Neuronal stem cell (in vitro differentiated cells): ENCODE data around the gene VPS37B.
A peak's percentile ranks its signal among the peaks of the same experiment; 100 is the strongest.

ENCODE experiments used
- DNase-seq: peaks from one replicate; pipeline ENCODE4 v3.0.0-alpha.2; 2013; ENCODE audit warnings: low spot score
- H2AFZ ChIP-seq: one replicate; pipeline ENCODE4 v1.6.1; 2013; ENCODE audit warnings: mild to moderate bottlenecking, low read length, inconsistent platforms
- H2AK5ac ChIP-seq: 2 replicates; pipeline ENCODE4 v1.6.1; 2013; ENCODE audit warnings: low read depth, mild to moderate bottlenecking, inconsistent platforms, low read length, moderate library complexity, mixed read lengths
- H2BK120ac ChIP-seq: 2 replicates; pipeline ENCODE4 v1.6.1; 2013; ENCODE audit warnings: low read depth, mild to moderate bottlenecking, inconsistent platforms, low read length, moderate library complexity, mixed read lengths
- H2BK12ac ChIP-seq: one replicate; pipeline ENCODE4 v1.6.1; 2013; ENCODE audit warnings: low read length, inconsistent platforms
- H2BK15ac ChIP-seq: 2 replicates; pipeline ENCODE4 v1.6.1; 2013; ENCODE audit warnings: mild to moderate bottlenecking, low read length, inconsistent platforms, mixed read lengths
- H2BK5ac ChIP-seq: one replicate; pipeline ENCODE4 v1.6.1; 2013; ENCODE audit warnings: inconsistent platforms, mild to moderate bottlenecking, low read length, moderate library complexity
- H3K14ac ChIP-seq: one replicate; pipeline ENCODE4 v1.6.1; 2013; ENCODE audit warnings: low read length, inconsistent platforms
- H3K18ac ChIP-seq: 2 replicates; pipeline ENCODE4 v1.6.1; 2013; ENCODE audit warnings: low read length, inconsistent platforms
- H3K23ac ChIP-seq: 2 replicates; pipeline ENCODE4 v1.6.1; 2013; ENCODE audit warnings: low read depth, mild to moderate bottlenecking, mixed read lengths, low read length, inconsistent platforms; ENCODE audit not compliant: poor library complexity
- H3K27ac ChIP-seq: replicated peaks from 3 replicates; pipeline ENCODE4 v1.5.1; 2013; ENCODE audit warnings: low read length, inconsistent platforms
- H3K27me3 ChIP-seq, 3 experiments: 2 replicates each; pipeline ENCODE4 v1.6.1; 2013; ENCODE audit warnings: low read length in 3 of 3, mild to moderate bottlenecking in 2 of 3, inconsistent platforms in 1 of 3, low read depth in 1 of 3, mixed read lengths in 1 of 3, moderate library complexity in 1 of 3; ENCODE audit not compliant: control insufficient read depth in 3 of 3, insufficient read depth in 3 of 3
- H3K36me3 ChIP-seq, 2 donors: replicated peaks in 1 of 2; 2 replicates each; pipeline ENCODE4 v1.6.1; 2013; ENCODE audit warnings: low read length in 2 of 2; ENCODE audit not compliant: control insufficient read depth in 2 of 2, insufficient read depth in 2 of 2
- H3K4ac ChIP-seq: 2 replicates; pipeline ENCODE4 v1.6.1; 2013; ENCODE audit warnings: inconsistent platforms, mild to moderate bottlenecking, low read length, moderate library complexity
- H3K4me1 ChIP-seq, 2 donors: 1 replicate in 1 of 2; 2 replicates in 1 of 2; pipeline ENCODE4 v1.6.1; 2013; ENCODE audit warnings: low read length in 2 of 2, low read depth in 1 of 2; ENCODE audit not compliant: control insufficient read depth in 2 of 2, insufficient read depth in 1 of 2
- H3K4me2 ChIP-seq: one replicate; pipeline ENCODE4 v1.6.1; 2013; ENCODE audit warnings: mild to moderate bottlenecking, low read length, inconsistent platforms; ENCODE audit not compliant: insufficient read depth, poor library complexity, severe bottlenecking
- H3K4me3 ChIP-seq, 2 donors: 2 replicates each; pipeline ENCODE4 v1.5.1; 2013; ENCODE audit warnings: low read length in 2 of 2, mild to moderate bottlenecking in 2 of 2, inconsistent platforms in 1 of 2, moderate library complexity in 1 of 2
- H3K79me1 ChIP-seq: one replicate; pipeline ENCODE4 v1.6.1; 2013; ENCODE audit warnings: low read depth, mild to moderate bottlenecking, inconsistent platforms, low read length, moderate library complexity
- H3K9ac ChIP-seq: one replicate; pipeline ENCODE4 v1.6.1; 2013; ENCODE audit warnings: mild to moderate bottlenecking, low read depth, low read length, inconsistent platforms; ENCODE audit not compliant: poor library complexity
- H3K9me3 ChIP-seq, 2 donors: replicated peaks in 1 of 2; 2 replicates each; pipeline versions ENCODE3 to v1.6.1; 2013; ENCODE audit warnings: low read length in 2 of 2, mild to moderate bottlenecking in 2 of 2, inconsistent platforms in 1 of 2, low read depth in 1 of 2, mixed read lengths in 1 of 2, moderate library complexity in 1 of 2; ENCODE audit not compliant: control insufficient read depth in 2 of 2, insufficient read depth in 1 of 2
- H4K8ac ChIP-seq: one replicate; pipeline ENCODE4 v1.6.1; 2013; ENCODE audit warnings: low read depth, mild to moderate bottlenecking, inconsistent platforms, low read length, moderate library complexity
- H4K91ac ChIP-seq: one replicate; pipeline ENCODE4 v1.6.1; 2013; ENCODE audit warnings: low read length, low read depth, mild to moderate bottlenecking, inconsistent platforms; ENCODE audit not compliant: poor library complexity
- WGBS, 2 donors: extraction: QIAGEN DNeasy Blood & Tissue Kit; methylation state at CpG; one replicate each; pipeline ENCODE4 v1.1.7; 2013; ENCODE audit warnings: missing lambda C conversion rate in 2 of 2, mixed read lengths in 1 of 2; ENCODE audit not compliant: insufficient read length in 2 of 2, insufficient replicate concordance in 1 of 2; ENCODE audit errors: extremely low coverage in 2 of 2; 5-methylcytosine and 5-hydroxymethylcytosine counted together

Gene VPS37B

DNA sequence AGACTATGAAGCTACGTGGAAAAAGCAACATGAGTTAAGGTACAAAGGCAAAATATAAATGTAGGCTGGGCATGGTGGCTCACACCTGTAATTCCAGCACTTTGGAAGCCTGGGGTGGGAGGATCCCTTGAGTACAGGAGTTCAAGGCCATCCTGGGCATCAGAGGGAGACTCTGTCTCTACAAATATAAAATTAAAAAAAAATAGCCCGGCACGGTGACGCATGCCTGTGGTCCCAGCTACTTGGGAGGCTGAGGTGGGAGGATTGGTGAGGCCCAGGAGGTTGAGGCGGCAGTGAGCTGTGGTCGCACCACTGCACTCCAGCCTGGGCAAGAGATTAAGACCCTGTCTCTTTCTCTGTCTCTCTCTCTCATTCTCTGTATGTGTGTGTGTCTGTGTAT lies 4.0 kb upstream of the VPS37B start:
- Histone ChIP-seq H3K4me1 (peaks cover 2 to 10% of the 10 kb centered on the region in 2 donors), H3K4ac (no peak overlapping the region), H3K4me2 (no peak overlapping the region), H3K27ac (no peak overlapping the region), H4K8ac (no peak overlapping the region), H2AFZ (no peak overlapping the region), H2BK5ac (no peak overlapping the region), H3K79me1 (no peaks in the 10 kb centered on the region), H3K9me3 (no peaks in the 10 kb centered on the region), H2BK12ac (no peak overlapping the region), H2BK120ac (no peak overlapping the region), H3K36me3 (no peaks in the 10 kb centered on the region), H3K18ac (no peak overlapping the region), H3K23ac (no peak overlapping the region), H3K27me3 (peaks cover 0 to 2% (median 0%) of the 10 kb centered on the region in 3 experiments), H2BK15ac (no peak overlapping the region), H3K4me3 (no peak overlapping the region), H2AK5ac (no peak overlapping the region), H3K14ac (no peak overlapping the region), H3K9ac (no peak overlapping the region), H4K91ac (no peak overlapping the region)
- no peak for DNase-seq
- no CpG with 5 or more reads among the region's 6 CpGs for WGBS, 2 donors

DNA sequence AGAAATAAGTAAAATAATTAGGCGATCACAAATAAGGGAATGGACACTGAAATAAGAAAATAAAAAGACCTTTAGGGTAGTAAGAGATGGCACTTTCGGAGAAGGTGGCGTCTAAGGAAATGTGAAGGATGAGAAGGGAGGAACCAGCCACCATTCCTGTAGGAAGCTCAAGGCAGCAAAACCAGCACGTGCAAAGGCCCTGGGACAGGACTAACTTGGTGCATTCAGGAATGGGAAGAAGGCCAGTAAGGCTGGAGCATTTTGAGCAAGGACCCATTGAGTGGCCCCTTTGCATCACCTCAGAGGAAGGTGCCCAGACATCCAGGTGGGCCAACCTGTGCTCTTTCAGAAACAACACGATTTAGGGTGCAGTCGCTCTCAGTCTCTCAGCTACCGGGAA lies 738 bp upstream of the VPS37B start:
- no peak overlapping the region for H2AFZ ChIP-seq
- H3K27me3 ChIP-seq: peaks cover 0 to 2% (median 0%) of the 10 kb centered on the region in 3 experiments
- no peak overlapping the region for H3K4ac ChIP-seq
- no peak for DNase-seq
- no peak overlapping the region for H2BK15ac ChIP-seq
- H3K4me1 ChIP-seq: peaks cover 11 to 23% of the 10 kb centered on the region in 2 donors
- H3K9me3 ChIP-seq: no peaks in the 10 kb centered on the region
- no peak overlapping the region for H3K14ac ChIP-seq
- no peak overlapping the region for H2BK5ac ChIP-seq
- no peak overlapping the region for H2BK12ac ChIP-seq
- no peak overlapping the region for H3K23ac ChIP-seq
- no peak overlapping the region for H4K91ac ChIP-seq
- no peak overlapping the region for H3K18ac ChIP-seq
- H3K4me3 ChIP-seq: no peak overlapping the region
- no peak overlapping the region for H3K27ac ChIP-seq
- no peak overlapping the region for H4K8ac ChIP-seq
- WGBS, 2 donors: no CpG with 5 or more reads among the region's 7 CpGs
- no peaks in the 10 kb centered on the region for H3K79me1 ChIP-seq
- H3K4me2 ChIP-seq: no peak overlapping the region
- no peak overlapping the region for H2BK120ac ChIP-seq
- no peak overlapping the region for H2AK5ac ChIP-seq
- no peak overlapping the region for H3K9ac ChIP-seq
- H3K36me3 ChIP-seq: peaks cover 0 to 4% of the 10 kb centered on the region in 2 donors

DNA sequence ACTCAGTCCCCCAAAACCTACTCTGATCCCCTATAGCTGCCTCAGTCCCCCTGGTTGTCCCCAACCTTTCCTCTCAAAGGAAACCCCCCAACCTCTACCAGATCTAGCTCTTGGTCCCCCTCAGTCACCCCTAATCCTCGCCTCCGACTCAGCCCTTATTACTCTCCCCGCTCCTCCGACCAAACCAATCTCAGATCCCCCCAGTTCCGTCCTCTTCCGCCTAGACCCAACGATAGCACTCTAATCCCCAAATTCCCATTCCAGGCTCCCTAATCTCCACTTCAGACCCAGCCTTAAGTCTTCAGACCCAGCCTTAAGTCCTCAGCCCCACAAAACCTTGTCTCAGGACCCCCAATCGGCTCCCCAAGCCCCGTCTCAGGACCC lies 612 bp downstream of the VPS37B start:
- Histone ChIP-seq H3K23ac (no peak overlapping the region), H3K36me3 (peaks cover 0 to 4% of the 10 kb centered on the region in 2 donors), H2AFZ (peak overlapping the region; percentile 89), H3K79me1 (no peaks in the 10 kb centered on the region), H3K4me2 (peak overlapping the region; percentile 70), H3K9ac (peak overlapping the region; percentile 99), H3K9me3 (no peaks in the 10 kb centered on the region), H3K4me1 (peaks cover 18 to 33% of the 10 kb centered on the region in 2 donors), H2BK5ac (peak overlapping the region; percentile 88), H2BK12ac (no peak overlapping the region), H3K14ac (no peak overlapping the region), H4K8ac (no peak overlapping the region), H3K27ac (no peak overlapping the region), H3K4ac (peak overlapping the region; percentile 47), H3K27me3 (peaks cover 0 to 2% (median 0%) of the 10 kb centered on the region in 3 experiments), H2AK5ac (peak overlapping the region; percentile 67), H3K18ac (peak overlapping the region; percentile 100), H3K4me3 (peak overlapping the region; percentile 82 to 98), H2BK120ac (peak overlapping the region; percentile 83), H4K91ac (no peak overlapping the region), H2BK15ac (peak overlapping the region; percentile 75)
- no CpG with 5 or more reads among the region's 9 CpGs for WGBS, 2 donors
- DNase-seq: no peak

- Histone ChIP-seq H4K91ac (no peak overlapping the region), H3K9me3 (no peaks in the 10 kb centered on the region), H4K8ac (no peak overlapping the region), H3K18ac (no peak overlapping the region), H2BK12ac (no peak overlapping the region), H2BK15ac (no peak overlapping the region), H2BK120ac (no peak overlapping the region), H2AK5ac (no peak overlapping the region), H3K27me3 (peaks cover 0 to 2% (median 0%) of the 10 kb centered on the region in 3 experiments), H3K36me3 (peaks cover 0 to 4% of the 10 kb centered on the region in 2 donors), H2AFZ (no peak overlapping the region), H3K4me3 (peak overlapping the region; percentile 82 to 98), H3K4me2 (peak overlapping the region; percentile 70), H3K9ac (peak overlapping the region; percentile 33), H3K27ac (no peak overlapping the region), H3K4ac (no peak overlapping the region), H2BK5ac (no peak overlapping the region), H3K23ac (no peak overlapping the region), H3K79me1 (no peaks in the 10 kb centered on the region), H3K14ac (no peak overlapping the region), H3K4me1 (peaks cover 21 to 36% of the 10 kb centered on the region in 2 donors)
- WGBS, 2 donors: no CpG with 5 or more reads among the region's 15 CpGs
- DNase-seq: no peak
Measured at GRCh38 chr12:122894193-122895121, 1.5 kb downstream of the VPS37B start.
